ENCODE results near the gene PACS2.
"Not testable (repeated sequence)": the region's sequence is repeated elsewhere in the genome, so short reads cannot be mapped to it uniquely, and the experiment has no call there.

Gene PACS2
- long read RNA-seq, donor 1, partial matches to known transcripts = 0 of 5 reads
- long read RNA-seq, donor 1, other reads (novel, unspliced or antisense) = 0 of 5 reads
- long read RNA-seq, donor 2, partial matches to known transcripts = 6 of 7 reads
- long read RNA-seq, donor 2, other reads (novel, unspliced or antisense) = 0 of 7 reads
- long read RNA-seq, donor 3 = 0 reads
- long read RNA-seq, donor 4, partial matches to known transcripts = 20 of 24 reads
- long read RNA-seq, donor 4, other reads (novel, unspliced or antisense) = 0 of 24 reads
- long read RNA-seq, donor 5, transcript PACS2-201 (24 exons, 3,708 nt) = major isoform, 5 of 6 reads
- long read RNA-seq, donor 5, partial matches to known transcripts = 0 of 6 reads
- long read RNA-seq, donor 5, other reads (novel, unspliced or antisense) = 0 of 6 reads
- long read RNA-seq, donor 6, partial matches to known transcripts = 7 of 10 reads
- long read RNA-seq, donor 6, other reads (novel, unspliced or antisense) = 0 of 10 reads
- long read RNA-seq, donor 7 = 0 reads
- long read RNA-seq, donor 8, partial matches to known transcripts = 11 of 16 reads
- long read RNA-seq, donor 8, other reads (novel, unspliced or antisense) = 0 of 16 reads

DNA sequence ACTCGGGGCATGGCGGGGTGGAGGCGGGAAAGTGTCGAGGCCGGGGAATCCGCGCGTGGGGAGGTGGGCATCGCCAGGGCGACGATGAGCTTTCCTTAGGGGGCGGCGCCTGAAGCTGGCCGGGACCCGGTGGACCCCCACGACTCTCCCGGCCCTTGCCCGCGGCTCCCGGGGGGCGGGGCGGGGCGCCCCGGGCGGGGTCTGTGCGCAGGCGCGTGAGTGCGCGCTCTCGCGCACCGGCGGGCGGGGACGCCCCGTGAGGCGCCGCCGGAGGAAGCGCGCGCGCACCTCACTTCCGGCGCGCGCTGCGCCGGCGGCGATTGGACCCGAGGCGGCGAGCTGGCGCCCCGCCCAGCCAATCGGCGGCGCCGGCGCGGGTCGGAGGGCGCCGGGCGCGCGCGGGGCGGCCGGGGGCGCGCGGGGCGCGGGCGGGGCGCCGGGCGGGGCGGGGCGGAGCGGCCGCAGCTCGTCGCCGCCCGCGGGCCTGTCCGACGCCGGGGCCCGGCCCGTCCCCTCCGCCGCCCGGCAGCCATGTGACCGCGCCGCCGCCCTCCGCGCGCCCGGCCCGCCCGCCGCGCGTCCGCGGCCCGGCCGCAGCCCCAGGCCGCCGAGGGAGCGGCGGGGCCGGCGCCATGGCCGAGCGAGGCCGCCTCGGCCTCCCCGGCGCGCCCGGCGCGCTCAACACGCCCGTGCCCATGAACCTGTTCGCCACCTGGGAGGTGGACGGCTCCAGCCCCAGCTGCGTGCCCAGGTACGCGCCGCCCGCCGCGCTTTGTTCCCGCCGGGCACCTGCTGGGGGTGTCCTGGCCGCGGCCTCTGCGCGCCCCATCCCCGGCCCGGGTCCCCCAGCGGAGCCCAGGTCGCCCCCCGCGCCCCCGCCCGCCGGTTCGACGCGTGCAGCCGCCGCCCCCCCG lies at the start of gene PACS2:
TSS of gene PACS2 (plus strand) at position 462 of the 914 bp plus-strand sequence. CDS start at position 633, 171 bp downstream.
- DNase-seq = peak; percentile 73

DNA sequence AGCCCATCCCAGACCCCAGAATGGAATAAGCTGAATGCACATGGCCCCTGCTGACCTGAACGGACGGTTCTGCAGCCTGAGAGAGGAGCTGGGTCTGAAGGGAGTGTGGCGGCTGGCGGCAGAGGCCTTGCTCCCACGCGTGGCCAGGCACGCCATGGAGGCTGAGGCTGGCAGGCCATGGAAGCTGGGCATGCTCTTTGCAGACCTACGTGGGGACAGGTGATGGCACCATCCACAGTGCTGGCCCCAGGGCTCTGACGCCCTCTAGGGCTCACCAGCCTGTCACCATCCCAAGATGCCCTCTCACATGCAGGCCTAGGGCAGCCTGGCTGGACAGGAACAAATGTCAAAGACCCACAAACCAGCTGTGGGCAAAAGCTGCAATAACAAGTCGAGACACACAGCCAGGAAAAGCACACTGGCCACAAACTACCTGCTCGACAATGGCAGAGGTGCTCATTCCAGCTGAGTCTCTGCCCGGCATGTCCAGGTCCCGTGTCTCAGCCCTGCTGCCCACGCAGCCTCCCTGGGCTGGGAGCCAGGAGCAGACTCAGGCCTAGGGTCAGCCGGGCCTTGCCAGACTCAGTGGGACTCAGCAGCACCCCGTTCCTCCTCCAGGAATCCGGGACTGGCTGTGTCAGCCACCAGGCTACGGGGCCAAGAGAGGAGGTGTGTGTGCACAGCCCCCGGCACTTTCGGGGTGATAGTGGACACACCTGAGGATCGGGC lies 46.6 kb upstream of the PACS2 start:
- no peak for DNase-seq

DNA sequence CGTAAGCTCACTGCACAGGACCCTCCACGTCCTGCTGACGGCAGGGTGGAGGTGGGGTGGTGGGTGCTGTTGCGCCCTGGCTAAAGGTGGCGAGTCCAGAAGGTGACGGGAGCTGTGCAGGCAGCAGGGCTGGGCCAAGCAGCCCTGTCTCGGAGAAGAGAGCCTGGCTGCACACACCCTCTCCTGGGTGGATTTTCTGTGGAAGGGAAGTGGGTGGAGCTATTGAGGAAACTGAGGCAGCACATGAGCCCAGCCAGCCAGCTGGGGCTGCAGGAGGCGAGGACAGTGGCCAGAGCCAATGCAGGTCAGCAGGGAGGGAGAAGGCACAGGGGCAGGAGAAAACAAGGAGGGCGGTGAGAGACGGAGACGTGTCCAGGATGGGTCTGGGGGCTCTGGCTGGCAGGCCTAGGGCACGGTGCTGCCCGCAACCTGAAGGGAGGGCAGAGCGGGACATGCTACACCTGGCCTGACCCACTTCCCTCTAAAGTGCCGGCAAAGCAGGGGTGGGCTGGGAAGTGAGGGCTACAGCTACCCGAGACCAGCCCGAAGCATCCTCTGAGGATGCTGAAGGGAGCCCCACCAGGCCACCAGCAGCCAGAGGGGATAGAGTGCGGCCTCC lies 45.7 kb upstream of the PACS2 start:
- DNase-seq = no peak

DNA sequence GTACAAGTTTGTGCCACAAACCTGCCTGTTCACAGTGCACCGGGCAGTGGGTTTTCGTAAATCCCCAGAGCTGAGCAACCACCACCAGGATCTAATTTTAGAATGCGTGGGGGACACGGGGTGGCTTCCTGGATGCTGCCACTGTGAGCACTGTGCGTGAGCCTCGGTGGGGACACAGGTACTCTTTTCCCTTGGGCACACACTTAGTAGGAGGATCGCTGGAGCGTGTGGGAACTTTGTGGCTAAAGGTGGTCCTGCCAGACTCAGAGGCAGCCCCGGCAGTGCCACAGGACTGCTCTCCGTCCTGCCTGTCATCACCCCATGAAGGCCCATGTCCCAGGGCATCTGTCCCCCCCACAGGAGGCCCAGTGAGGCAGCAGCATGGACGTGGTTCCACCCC lies 45.1 kb upstream of the PACS2 start:
- DNase-seq = no peak

DNA sequence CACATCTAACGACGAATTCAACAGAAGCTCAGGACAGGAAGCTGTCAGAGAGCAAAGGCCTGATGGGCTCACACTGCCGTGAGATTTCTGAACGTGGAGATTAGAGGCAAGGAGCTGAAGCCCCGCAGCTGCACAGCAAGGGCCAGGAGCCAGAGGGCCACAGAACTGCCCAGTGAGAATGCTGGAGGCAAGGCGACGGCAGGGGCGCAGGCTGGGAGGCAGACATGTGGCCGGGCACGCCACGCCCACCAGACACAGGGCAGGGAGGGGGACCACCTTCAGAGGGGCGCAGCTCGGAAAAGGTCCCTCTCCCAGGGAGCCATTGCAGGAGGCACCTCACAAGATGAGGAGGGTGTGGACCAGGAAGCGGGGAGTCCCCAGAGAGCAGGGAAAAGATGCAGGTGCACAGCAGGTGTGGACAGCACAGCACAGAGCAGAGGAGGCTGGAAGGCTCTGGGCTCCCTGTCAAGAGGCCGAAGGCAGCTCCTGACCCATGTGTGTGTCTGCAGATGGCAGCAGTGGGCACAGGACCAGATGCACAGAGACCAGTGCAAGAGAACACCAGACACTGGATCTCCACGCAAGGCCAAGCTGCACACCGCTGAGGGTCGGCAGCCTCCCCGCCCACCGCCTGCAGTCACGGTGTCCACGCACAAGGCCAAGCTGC lies 43.2 kb upstream of the PACS2 start:
- DNase-seq = no peak

DNA sequence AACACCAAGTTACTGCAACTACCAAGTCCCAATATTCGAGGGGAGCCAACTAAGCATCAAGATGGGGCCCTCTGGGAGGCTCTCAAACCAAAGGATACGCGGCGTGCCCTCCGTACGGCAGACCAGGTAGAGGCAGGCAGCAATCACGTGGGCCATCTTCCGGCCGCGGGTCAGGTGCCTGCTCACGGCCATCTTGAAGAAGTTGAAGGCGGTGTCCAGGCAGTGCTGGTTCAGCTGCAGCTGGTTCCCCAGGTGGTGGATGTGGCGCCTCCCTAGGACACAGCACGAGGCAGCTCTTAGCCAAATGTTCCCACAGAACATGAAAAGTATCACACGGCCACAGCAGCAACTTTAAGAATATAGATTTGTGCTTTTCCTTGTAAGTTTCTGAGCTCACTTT lies 41.9 kb upstream of the PACS2 start:
- no peak for DNase-seq

DNA sequence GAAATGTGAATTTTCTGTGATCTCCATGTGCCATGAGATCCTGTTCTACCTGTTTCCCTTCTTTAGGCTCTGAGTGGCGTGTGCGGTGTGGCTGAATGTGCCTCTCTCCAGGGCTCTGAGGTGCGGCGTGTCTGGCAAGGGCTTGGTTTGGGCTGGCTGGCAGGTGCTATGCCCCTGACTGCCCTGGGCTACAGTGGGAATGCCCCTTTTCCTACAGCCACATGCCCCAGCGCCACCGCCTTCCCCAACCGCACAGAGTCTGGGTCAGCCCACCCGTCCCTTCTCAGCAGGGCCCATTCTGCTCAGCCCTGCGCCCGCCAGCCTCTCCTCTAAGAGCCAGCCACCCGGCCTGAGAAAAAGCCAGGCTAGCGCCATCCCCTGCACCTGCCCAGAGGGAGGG lies 41.5 kb upstream of the PACS2 start:
- no peak for DNase-seq

DNA sequence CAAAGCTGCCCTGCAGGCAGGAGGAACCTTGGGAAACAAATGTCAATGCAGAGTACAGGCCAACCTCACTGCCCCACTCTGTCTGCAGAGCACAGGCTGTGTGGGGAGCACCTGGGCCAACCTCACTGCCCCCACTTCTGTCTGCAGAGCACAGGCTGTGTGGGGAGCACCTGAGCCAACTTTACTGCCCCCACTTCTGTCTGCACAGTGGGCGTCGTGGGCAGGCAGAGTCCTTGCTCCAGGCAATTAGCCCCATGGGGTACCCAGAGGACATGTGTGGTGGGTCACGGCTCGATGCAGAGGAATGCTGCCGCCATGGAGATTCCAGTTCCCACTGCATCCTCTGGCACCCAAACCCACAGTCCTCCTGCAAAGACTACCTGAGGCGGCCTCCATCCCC lies 39.9 kb upstream of the PACS2 start:
- no peak for DNase-seq

DNA sequence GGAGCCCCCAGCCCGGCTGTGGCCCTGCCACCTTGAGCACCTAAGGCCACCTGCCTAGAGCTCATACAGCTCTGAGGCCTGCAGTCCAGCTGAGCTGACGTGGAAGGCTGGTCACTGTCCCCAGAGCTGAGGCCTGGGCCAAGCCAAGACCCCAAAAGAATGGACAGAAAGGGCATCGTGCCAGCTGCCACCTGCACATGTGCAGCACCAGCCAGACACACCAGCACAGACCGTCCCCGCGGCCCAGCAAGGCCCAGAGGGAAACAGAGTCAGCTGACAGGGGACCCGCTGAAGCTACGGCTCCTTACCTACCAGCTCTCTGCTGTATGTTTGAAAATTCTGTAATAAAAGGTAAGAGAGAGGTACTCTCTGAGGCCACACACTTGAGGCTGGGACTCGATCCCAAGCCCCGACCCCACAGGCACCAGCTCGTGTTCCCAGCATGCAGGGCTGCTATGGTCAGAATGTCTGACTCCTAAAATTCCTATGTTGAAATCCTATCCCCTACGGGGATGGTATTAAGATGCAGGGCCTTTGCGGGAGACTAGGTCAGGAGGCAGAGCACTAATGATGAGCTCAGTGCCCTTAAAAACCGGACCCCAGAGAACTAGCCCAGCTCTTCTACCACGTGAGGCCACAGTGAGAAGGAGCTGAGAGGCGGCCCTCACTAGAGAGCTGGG lies 39.1 kb upstream of the PACS2 start:
- no peak for DNase-seq

DNA sequence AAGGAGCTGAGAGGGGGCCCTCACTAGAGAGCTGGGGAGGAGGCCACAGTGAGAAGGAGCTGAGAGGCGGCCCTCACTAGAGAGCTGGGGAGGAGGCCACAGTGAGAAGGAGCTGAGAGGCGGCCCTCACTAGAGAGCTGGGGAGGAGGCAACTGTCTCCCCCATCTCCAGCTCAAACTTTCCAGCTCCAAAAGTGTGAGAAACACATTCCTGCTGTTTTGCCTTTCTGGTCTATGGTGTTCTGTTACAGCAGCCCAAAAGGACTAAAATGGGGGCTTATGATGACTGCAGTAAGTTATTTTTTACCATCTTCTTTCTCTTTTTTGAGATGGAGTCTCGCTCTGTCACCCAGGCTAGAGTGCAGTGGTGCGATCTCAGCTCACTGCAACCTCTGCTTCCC lies 37.1 kb upstream of the PACS2 start:
- DNase-seq = not testable (repeated sequence)

DNA sequence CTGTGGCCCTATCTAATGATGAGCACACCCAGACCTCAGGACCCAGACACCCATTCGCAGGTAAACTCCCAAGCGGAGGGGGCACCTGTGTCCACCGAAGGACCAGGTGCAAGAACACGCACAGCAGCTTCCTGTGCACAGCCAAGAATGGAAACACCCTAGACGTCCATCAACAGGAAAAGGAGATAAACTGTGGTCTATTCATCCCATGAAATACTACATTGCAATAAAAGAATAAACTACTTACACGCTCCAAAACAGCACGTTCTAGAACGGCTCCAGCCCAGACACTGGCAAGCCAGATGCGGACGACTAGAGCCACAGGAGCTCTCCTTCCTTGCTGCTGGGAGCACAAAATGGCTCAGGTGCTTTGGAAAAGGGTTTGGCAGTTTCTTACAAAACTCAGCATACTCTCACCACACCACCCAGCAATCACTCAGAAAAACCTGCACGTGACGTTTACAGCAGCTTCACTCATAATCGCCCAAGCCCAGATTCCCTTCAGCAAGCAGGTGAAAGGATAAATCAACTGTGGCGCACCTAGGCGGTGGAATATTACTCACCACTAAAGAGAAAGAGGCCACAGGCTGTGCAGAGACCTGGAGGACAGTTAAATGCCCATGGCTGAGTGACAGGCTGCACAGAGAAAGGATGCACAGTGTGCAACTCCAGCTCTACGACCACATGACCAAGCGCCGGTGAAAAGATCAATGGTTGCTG lies 34.7 kb upstream of the PACS2 start:
- no peak for DNase-seq

DNA sequence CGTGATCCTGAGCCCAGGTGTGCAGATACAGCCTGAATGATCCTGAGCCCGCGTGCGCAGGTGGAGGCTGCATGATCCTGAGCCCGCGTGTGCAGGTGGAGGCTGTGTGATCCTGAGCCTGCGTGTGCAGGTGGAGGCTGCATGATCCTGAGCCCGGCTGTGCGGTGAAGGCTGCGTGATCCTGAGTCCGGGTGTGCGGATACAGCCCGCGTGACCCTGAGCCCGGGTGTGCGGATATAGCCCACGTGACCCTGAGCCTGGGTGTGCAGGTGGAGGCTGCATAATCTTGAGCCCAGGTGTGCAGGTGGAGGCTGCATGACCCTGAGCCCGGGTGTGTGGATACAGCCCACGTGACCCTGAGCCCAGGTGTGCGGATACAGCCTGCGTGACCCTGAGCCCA lies 34.0 kb upstream of the PACS2 start:
- no peak for DNase-seq

DNA sequence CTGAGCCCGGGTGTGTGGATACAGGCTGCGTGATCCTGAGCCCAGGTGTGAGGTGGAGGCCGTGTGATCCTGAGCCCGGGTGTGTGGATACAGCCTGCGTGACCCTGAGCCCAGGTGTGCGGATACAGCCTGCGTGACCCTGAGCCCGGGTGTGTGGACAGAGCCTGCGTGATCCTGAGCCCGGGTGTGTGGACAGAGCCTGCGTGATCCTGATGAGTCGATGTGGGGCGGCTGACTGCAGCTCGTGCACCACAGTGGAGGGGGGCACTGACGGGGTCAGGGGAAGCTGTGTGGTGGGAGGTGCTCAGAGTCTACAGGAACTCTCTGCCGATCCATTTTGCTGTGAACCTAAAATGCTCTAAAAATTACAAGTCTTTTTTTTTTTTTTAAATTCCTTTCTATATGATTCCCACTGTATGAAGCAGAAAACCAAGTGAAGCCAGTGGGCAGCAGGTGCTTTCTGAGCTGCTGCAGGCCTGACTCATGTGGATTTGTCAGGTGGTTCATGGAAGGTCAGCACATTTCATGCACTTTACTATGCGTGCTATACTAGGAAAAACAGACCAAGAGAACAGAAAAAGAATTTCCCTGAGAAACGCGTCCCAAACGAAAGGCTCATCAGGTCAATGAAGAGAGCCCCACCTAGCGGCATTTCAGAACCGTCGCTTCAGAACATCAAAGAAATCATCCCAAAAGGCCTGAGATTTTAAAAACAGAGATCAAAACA lies 33.0 kb upstream of the PACS2 start:
- DNase-seq = peak; percentile 19

DNA sequence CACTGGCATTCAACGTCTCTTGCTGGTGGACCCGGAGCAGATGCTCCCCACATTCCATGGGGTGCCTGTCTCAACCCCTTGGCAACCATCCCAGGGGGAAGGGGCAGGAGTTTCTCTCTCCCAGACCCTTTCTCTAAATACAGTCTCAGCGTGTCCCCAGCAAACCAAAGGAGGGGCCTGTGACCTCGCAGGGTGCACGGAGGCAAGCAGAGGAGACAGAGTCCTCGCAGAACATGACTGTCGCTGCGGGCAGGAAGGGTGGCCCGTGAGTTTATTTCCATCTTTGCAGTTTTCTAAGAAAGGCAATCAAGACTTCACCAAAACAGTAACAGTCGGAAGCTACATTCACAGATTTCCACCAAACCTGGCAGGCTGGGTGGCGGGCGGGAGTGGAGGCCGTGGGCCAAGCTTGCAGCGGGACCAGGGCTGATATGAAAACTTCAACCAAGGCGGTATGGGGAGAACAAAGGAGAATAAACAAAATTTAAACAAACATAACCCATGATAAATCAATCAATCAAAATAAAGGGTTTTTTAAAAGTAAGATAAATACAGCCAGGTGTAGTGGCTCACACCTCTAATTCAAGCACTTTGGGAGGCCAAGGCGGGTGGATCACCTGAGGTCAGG lies 32.3 kb upstream of the PACS2 start:
- no peak for DNase-seq

DNA sequence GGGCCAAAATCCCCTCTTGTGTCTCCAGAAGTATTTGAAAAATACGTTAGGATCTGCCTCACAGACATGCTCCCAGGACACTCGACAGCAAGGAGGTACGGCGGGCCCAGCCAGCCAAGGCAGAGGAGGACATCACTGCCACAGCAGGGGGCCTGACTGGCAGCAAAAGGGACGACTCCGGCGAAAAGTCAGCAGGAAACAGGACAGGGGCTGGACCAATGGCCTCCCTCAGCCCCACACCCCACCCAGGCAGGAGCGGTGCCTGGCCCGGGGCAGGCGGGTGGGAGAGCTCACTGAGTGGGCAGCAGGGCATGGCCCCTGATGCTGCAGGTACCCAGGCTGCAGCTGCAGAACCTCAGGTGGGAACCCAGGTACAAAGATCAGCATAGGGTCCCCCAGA lies 31.5 kb upstream of the PACS2 start:
- DNase-seq = no peak

DNA sequence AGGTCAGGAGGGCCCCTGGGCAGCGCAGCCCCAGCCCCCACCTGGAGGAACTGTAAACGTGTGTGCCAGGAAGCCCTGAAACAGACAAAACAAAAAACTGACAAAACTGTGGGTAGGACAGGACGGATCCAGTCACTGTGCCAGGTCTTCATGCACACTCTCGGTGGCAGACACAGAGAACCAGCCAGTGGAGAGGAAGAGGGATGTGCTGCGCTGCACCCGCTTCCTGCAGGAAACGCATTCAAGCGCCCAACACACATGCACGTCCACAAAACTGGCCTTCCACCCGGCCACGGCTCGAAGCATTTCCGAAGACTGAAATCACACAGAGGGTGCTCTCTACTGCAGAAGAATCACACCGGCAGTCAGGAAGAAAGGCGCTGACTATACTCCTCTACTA lies 30.6 kb upstream of the PACS2 start:
- no peak for DNase-seq

DNA sequence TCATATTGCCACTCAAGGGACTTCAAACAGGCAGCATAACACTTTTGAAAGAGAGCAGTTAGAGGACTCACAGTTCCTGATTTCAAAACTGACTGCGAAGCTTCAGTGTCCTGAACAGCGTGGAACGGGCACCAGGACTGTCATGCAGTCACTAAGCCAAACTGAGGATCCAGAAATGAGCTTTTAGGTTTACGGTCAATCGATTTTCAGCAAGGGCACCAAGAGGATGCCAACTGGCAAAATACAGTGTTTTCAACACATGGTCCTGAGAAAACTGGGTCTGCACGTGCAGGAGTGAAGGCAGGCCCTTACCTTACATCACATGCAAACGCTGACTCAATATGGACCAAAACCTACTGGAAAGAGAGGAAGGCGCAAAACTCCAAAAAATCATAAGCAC lies 29.4 kb upstream of the PACS2 start:
- no peak for DNase-seq

DNA sequence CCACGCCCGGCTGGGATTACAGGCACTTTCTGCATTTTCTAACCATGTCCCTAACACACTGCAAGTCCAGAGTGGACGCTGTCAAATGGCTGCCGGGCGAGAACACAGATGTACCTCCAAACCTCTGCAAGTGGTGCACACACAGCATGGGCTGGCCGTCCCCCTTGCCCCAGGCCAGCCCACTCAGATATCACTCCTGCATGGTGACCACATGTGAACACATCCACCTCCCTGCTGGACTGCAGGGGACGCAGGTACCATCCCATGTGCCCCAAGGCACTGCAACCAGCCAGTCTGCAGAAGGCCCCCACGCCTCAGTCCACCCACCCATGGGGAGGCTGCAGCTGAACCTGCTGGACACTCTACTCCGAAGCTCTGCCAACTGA lies 27.8 kb upstream of the PACS2 start:
- DNase-seq = no peak

Measured in right kidney (tissue), 9 donors.